Sigmoid colon (tissue), 4 donors: Measurements from ENCODE around the gene LAPTM4A.

Experiments
- EP300 ChIP-seq, 4 donors: sonication (generic); formaldehyde crosslinking; IDR thresholded peaks; one replicate each; pipeline ENCODE4 v1.6.1; 2017; ENCODE audit warnings: antibody characterized with exemption in 4 of 4
- POLR2A ChIP-seq, 2 donors: fragments of 450-650 bp; IDR thresholded peaks; one replicate each; pipeline ENCODE4 v1.6.1; 2016; ENCODE audit warnings: antibody characterized with exemption in 2 of 2, mild to moderate bottlenecking in 2 of 2, moderate library complexity in 2 of 2
- POLR2AphosphoS5 ChIP-seq, 4 donors: sonication (generic); formaldehyde crosslinking; IDR thresholded peaks; one replicate each; pipeline ENCODE4 v1.6.1; 2017; ENCODE audit warnings: antibody characterized with exemption in 4 of 4
- TF ChIP-seq, protein P1 (sequence below), 4 experiments: fragments of 450-650 bp in 3 of 4; fragments of 200-600 bp in 1 of 4; IDR thresholded peaks; one replicate each; pipeline ENCODE4 v1.5.1; 2016 to 2019; ENCODE audit warnings: antibody characterized with exemption in 4 of 4, mild to moderate bottlenecking in 3 of 4, moderate library complexity in 2 of 4

DNA sequence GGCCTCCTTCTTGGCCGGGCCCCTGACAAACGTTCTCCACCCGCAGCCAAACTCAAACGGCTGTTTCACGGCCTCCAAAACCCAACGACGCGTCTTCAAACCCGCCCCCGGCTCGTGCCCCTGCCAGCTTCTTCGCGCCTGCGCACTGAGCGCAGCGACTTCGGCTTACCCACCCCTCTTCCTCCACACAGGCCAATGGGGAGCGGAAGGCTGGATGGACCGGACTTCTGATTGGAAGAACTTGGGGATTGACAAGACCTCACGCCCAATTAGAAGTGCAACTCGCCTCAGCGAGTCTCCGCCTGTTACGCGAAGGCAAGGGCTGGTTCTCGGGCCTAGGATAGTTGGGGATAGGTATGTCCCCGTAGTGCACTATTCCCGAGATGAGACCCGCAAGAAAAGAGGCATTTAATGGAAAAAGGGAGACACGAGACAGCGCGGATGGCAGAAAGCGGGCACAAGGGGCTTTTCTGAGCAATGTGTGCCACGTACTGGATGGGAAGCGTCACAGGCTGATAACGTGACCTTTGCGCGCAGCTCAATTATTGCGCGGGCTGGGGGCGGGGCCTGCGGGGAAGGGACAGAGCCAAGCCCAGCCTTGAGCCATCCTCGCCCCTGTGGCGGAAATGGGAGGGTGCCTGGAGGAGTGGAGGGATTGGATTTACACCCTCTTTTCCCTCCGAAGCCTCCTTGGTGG is at the start of gene LAPTM4A:
- TF ChIP-seq POLR2AphosphoS5 (IDR thresholded peaks at IDR 0.05) (peak; percentile 97 to 99 (median 98)), EP300 (IDR thresholded peaks at IDR 0.05) (peak in 1 of 4 donors; percentile 61), POLR2A (IDR thresholded peaks at IDR 0.05) (peak; percentile 91 to 98)
- TF ChIP-seq, protein P1, sequence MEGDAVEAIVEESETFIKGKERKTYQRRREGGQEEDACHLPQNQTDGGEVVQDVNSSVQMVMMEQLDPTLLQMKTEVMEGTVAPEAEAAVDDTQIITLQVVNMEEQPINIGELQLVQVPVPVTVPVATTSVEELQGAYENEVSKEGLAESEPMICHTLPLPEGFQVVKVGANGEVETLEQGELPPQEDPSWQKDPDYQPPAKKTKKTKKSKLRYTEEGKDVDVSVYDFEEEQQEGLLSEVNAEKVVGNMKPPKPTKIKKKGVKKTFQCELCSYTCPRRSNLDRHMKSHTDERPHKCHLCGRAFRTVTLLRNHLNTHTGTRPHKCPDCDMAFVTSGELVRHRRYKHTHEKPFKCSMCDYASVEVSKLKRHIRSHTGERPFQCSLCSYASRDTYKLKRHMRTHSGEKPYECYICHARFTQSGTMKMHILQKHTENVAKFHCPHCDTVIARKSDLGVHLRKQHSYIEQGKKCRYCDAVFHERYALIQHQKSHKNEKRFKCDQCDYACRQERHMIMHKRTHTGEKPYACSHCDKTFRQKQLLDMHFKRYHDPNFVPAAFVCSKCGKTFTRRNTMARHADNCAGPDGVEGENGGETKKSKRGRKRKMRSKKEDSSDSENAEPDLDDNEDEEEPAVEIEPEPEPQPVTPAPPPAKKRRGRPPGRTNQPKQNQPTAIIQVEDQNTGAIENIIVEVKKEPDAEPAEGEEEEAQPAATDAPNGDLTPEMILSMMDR (IDR thresholded peaks at IDR 0.05): peak in 1 of 4 experiments; percentile 44
